Activated naive CD4-positive, alpha-beta T cell treated with anti-CD3 and anti-CD28 coated beads, Interleukin-2, amount 50 U/mL, for 24 hours (primary cell): ENCODE data around the gene PI4K2B.
"Not testable (repeated sequence)": the region's sequence is repeated elsewhere in the genome, so short reads cannot be mapped to it uniquely, and the experiment has no call there.

ENCODE experiments used
- H3K27ac Mint-ChIP-seq: one replicate; pipeline ENCODE4 v1.8.0; 2021; ENCODE audit warnings: mild to moderate bottlenecking, mixed read lengths
- H3K27me3 Mint-ChIP-seq: one replicate; pipeline ENCODE4 v1.8.0; 2021; ENCODE audit warnings: mixed read lengths
- H3K36me3 Mint-ChIP-seq: one replicate; pipeline ENCODE4 v1.8.0; 2021; ENCODE audit warnings: mixed read lengths
- H3K4me1 Mint-ChIP-seq: one replicate; pipeline ENCODE4 v1.8.0; 2021; ENCODE audit warnings: mixed read lengths
- H3K4me3 Mint-ChIP-seq: one replicate; pipeline ENCODE4 v1.8.0; 2021; ENCODE audit warnings: mild to moderate bottlenecking, mixed read lengths
- H3K9me3 Mint-ChIP-seq: one replicate; pipeline ENCODE4 v1.8.0; 2021; ENCODE audit warnings: mixed read lengths

The PI4K2B gene

DNA sequence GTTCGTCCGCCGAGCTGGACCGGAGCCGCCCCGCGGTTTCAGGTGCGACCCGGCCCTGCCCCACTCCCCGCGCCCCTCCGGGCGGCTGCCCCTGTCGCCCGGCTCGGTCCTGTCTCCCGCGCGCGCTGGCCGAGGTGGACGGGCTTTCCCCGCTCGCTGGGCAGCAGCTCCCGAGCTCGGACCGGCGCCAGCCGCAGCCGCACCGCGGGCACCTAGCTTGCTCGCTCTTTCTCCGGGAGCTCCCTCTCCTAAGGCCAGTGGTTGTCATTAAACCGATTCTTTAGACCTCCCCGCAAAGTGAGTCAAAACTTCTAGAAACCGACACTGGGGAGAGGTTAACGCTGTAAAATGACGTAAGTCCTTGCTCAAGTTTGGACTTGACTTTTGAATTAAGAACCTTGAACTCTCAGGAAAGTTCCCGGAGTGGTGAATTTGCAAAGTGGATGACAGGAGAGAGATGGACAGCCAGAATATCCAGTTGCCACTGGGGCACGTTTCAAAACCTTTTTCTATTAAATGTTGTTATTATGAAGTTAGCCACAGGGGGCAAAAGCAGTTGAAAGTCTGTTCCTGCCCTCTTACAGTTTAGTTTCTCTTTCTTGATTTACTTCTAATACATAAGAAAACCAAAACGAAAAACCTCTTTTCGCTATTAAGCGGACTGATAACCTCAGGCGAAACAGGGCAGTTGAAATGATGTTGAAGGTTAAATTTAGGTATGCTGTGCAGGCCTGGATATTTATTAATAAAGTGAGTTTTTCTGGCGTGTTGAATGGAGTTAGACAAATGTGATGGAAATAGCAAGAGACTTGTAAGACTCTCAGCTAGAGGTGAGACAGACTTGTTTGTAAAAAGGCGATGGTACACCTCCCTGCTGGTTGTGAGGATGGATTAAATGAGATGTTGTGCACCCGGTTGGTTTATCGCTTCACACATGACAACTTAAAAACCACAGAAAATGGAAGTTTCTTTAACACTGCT lies 847 bp downstream of the PI4K2B start:
- Mint-ChIP-seq H3K9me3 (no peaks in the 10 kb centered on the region), H3K27ac (peak overlapping the region; percentile 98), H3K36me3 (peaks cover 12% of the 10 kb centered on the region), H3K4me3 (peak overlapping the region; percentile 99), H3K4me1 (peaks cover 53% of the 10 kb centered on the region), H3K27me3 (no peaks in the 10 kb centered on the region)

DNA sequence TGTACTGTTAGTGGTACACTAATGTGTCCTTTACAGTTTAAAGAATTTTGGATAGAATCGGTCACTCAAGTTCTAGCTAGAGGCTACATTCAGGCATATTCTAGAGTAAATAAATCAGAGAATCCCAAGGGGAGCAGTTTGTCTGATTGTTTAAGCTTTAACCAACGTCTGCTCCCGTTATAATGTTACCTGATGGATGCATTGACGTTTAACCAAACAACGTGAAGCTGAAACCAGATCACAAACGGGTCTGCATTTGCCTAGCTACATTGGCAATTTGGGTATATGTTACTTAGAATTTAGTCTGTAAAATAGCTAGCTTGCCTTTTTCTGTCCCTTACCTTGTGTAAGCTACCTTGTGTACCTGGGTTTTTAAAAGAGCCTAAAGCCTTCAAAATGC lies 1.6 kb downstream of the PI4K2B start:
- H3K9me3 Mint-ChIP-seq, result no peaks in the 10 kb centered on the region
- peak overlapping the region; percentile 98 for H3K27ac Mint-ChIP-seq
- no peaks in the 10 kb centered on the region for H3K27me3 Mint-ChIP-seq
- peaks cover 60% of the 10 kb centered on the region for H3K4me1 Mint-ChIP-seq
- peak overlapping the region; percentile 99 for H3K4me3 Mint-ChIP-seq
- H3K36me3 Mint-ChIP-seq, result peaks cover 12% of the 10 kb centered on the region

DNA sequence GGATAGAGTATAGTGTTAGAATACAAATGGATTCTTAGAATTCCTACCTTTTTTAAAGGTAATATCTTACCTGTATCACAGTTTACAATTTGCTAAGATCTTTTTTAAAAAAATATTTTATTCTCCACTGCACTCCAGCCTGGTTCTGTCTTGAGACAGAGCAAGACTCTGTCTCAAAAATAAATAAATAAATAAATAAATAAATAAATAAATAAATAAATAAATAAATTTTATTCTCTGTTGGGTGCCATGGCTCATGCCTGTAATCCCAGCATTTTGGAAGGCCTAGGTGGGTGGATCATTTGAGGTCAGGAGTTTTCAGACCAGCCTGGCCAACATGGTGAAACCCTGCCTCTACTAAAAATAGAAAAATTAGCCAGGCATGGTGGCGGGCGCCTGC lies 2.2 kb downstream of the PI4K2B start:
- H3K27me3 Mint-ChIP-seq, H3K27ac Mint-ChIP-seq, H3K9me3 Mint-ChIP-seq: not testable (repeated sequence)
- peaks cover 13% of the 10 kb centered on the region for H3K36me3 Mint-ChIP-seq
- H3K4me1 Mint-ChIP-seq, result peaks cover 61% of the 10 kb centered on the region
- H3K4me3 Mint-ChIP-seq, result peak overlapping the region; percentile 99

DNA sequence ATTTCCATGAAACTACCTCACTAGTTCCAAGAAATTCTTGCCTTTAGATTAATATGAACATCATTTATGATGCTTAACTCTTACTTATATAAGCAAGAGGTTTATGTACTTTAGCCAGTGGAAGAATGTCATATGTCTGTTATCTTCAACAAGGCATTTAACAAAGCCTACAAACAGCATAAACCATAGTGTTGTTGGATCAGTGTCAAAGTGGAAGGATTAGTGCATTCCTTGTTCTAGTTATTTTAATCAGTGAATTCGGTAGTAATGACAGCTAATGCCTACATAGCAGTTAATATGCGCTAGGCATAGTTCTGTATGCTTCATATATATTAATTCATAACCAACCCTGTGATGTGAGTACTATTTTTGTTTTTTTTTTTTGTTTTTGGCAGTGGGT lies 3.1 kb downstream of the PI4K2B start:
- H3K9me3 Mint-ChIP-seq, result no peaks in the 10 kb centered on the region
- no peaks in the 10 kb centered on the region for H3K27me3 Mint-ChIP-seq
- peak overlapping the region; percentile 65 for H3K4me3 Mint-ChIP-seq
- peak overlapping the region; percentile 35 for H3K27ac Mint-ChIP-seq
- peaks cover 11% of the 10 kb centered on the region for H3K36me3 Mint-ChIP-seq
- H3K4me1 Mint-ChIP-seq, result peaks cover 62% of the 10 kb centered on the region

DNA sequence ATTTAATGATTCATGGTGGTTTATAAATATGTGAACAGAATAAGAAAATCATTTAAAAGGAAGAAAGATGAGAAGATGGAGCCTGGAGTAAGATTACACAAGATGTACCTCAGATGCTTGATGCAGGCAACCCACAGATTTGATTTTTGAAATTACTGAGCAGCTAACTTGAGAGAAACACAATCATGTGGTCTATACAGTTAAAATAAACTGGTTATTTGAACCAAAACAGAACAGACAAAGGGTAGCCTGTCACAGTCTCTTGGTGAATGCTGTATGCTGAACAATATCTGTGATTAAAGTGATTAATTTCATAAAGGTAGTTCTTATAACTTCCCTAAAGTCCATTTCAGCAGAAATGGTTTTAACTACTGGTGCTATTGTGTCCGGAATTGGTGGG lies 4.2 kb downstream of the PI4K2B start:
- no peaks in the 10 kb centered on the region for H3K9me3 Mint-ChIP-seq
- H3K4me3 Mint-ChIP-seq, result peak overlapping the region; percentile 39
- peak overlapping the region; percentile 17 for H3K27ac Mint-ChIP-seq
- no peaks in the 10 kb centered on the region for H3K27me3 Mint-ChIP-seq
- H3K4me1 Mint-ChIP-seq, result peaks cover 56% of the 10 kb centered on the region
- H3K36me3 Mint-ChIP-seq, result peaks cover 11% of the 10 kb centered on the region

- not testable (repeated sequence) for H3K27me3 Mint-ChIP-seq, H3K4me3 Mint-ChIP-seq, H3K27ac Mint-ChIP-seq, H3K9me3 Mint-ChIP-seq
- Mint-ChIP-seq H3K4me1 (peaks cover 57% of the 10 kb centered on the region), H3K36me3 (peaks cover 17% of the 10 kb centered on the region)
These were observed 5.7 kb downstream of the PI4K2B start for GRCh38 chr4:25239528-25239927.

DNA sequence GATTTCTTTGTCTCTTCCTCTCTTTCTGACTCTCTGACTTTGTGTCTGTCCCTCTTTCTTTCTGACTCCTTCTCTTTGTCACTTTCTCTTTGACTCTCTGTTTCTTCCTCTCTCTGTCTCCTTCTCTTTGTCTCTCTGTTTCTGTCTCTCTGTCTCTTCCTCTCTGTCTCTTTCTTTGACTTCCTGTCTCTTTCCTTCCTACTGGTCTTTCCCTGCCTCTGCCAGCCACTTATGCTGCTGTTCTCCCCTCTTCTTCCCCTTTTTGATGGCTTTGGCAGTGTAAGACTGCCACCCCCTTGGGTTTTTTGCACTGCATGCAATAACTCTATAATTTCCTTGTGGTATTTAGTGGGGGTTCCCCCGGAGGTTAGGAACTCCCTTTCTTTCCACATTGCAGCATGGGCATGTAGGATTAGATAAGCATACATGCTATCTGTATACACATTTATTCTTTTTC lies 6.9 kb downstream of the PI4K2B start:
- H3K27ac Mint-ChIP-seq, result peak overlapping the region; percentile 78
- not testable (repeated sequence) for H3K9me3 Mint-ChIP-seq, H3K27me3 Mint-ChIP-seq
- peaks cover 50% of the 10 kb centered on the region for H3K4me1 Mint-ChIP-seq
- H3K36me3 Mint-ChIP-seq, result peaks cover 20% of the 10 kb centered on the region
- peak overlapping the region; percentile 5 for H3K4me3 Mint-ChIP-seq

DNA sequence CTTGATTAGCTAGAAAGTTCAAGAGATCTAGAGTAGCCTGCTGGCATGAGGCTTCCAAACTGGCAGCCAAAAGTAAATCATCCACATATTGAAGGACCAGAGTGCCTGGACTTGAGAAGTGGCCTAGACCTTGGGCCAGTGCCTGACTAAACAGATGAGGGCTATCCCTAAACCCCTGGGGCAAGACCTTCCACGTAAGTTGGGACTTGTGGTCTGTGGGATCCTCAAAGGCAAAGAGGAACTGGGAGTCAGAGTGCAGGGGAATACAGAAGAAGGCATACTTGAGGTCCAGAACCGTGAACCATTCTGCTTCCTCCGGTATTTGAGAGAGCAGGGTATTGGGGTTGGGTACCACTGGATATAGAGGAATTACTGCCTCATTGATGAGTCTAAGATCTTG lies 8.4 kb downstream of the PI4K2B start:
- not testable (repeated sequence) for H3K4me3 Mint-ChIP-seq, H3K27ac Mint-ChIP-seq, H3K27me3 Mint-ChIP-seq, H3K9me3 Mint-ChIP-seq
- Mint-ChIP-seq H3K36me3 (peaks cover 20% of the 10 kb centered on the region), H3K4me1 (peaks cover 45% of the 10 kb centered on the region)

DNA sequence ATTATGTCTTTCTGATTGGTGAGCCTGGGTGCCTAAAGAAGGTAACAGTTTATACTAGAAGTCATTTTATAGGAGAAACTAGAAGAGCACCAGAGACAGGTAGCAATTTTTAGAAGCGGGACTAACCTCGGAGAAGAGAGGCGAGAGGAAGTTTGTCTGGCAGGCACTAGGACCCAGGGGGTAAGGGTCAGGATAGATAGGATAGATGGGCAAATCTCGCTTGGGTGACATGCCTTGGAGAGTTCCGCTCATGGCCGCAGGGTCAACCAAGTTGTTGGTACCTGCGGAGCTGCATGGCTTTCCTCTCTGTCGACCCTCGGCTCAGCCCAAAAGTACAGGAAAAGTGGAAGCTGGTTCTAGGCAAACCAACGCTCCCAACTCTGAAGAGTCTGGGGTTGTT lies 11.3 kb downstream of the PI4K2B start:
- Mint-ChIP-seq H3K9me3 (peaks cover 4% of the 10 kb centered on the region), H3K27ac (no peak overlapping the region), H3K4me1 (peaks cover 42% of the 10 kb centered on the region), H3K4me3 (no peak overlapping the region), H3K27me3 (no peaks in the 10 kb centered on the region), H3K36me3 (peaks cover 21% of the 10 kb centered on the region)

GRCh38 chr4:25246680-25247611 lies 13.1 kb downstream of the PI4K2B start:
- Mint-ChIP-seq H3K27me3 (no peaks in the 10 kb centered on the region), H3K4me1 (peaks cover 46% of the 10 kb centered on the region), H3K9me3 (peaks cover 4% of the 10 kb centered on the region), H3K4me3 (no peak overlapping the region), H3K36me3 (peaks cover 19% of the 10 kb centered on the region), H3K27ac (no peak overlapping the region)

GRCh38 chr4:25248875-25249274 lies 15.0 kb downstream of the PI4K2B start:
- not testable (repeated sequence) for H3K27me3 Mint-ChIP-seq, H3K4me3 Mint-ChIP-seq, H3K27ac Mint-ChIP-seq, H3K9me3 Mint-ChIP-seq
- H3K4me1 Mint-ChIP-seq, result peaks cover 59% of the 10 kb centered on the region
- peaks cover 16% of the 10 kb centered on the region for H3K36me3 Mint-ChIP-seq

DNA sequence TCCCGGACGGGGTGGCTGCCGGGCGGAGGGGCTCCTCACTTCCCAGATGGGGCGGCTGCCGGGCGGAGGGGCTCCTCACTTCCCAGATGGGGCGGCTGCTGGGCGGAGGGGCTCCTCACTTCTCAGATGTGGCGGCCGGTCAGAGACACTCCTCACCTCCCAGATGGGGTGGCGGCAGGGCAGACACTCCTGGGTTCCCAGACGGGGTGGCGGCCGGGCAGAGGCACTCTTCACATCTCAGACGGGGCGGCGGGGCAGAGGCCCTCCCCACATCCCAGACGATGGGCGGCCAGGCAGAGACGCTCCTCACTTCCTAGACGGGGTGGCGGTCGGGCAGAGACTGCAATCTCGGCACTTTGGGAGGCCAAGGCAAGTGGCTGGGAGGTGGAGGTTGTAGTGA lies 15.7 kb downstream of the PI4K2B start:
- not testable (repeated sequence) for H3K4me3 Mint-ChIP-seq, H3K27ac Mint-ChIP-seq, H3K9me3 Mint-ChIP-seq, H3K27me3 Mint-ChIP-seq
- Mint-ChIP-seq H3K36me3 (peaks cover 12% of the 10 kb centered on the region), H3K4me1 (peaks cover 54% of the 10 kb centered on the region)

- H3K4me3 Mint-ChIP-seq, result no peak overlapping the region
- no peak overlapping the region for H3K27ac Mint-ChIP-seq
- H3K36me3 Mint-ChIP-seq, result peaks cover 13% of the 10 kb centered on the region
- H3K4me1 Mint-ChIP-seq, result peaks cover 44% of the 10 kb centered on the region
- peaks cover 4% of the 10 kb centered on the region for H3K9me3 Mint-ChIP-seq
- no peaks in the 10 kb centered on the region for H3K27me3 Mint-ChIP-seq
These were observed 18.6 kb downstream of the PI4K2B start for GRCh38 chr4:25252230-25253070.

- Mint-ChIP-seq H3K27me3 (no peaks in the 10 kb centered on the region), H3K4me3 (no peak overlapping the region), H3K9me3 (peaks cover 3% of the 10 kb centered on the region), H3K27ac (no peak overlapping the region), H3K36me3 (peaks cover 14% of the 10 kb centered on the region), H3K4me1 (peaks cover 40% of the 10 kb centered on the region)
These were observed 19.2 kb downstream of the PI4K2B start for GRCh38 chr4:25253071-25253445.

- Mint-ChIP-seq H3K4me1 (peaks cover 37% of the 10 kb centered on the region), H3K36me3 (peaks cover 10% of the 10 kb centered on the region)
- not testable (repeated sequence) for H3K4me3 Mint-ChIP-seq, H3K27ac Mint-ChIP-seq, H3K27me3 Mint-ChIP-seq, H3K9me3 Mint-ChIP-seq
These were observed 20.0 kb downstream of the PI4K2B start for GRCh38 chr4:25253786-25254185.
